Measurements from ENCODE around the gene EFHC2. TPM values are rescaled to one million over a fixed set of nuclear protein-coding genes. Genes with fewer than 3 reads are reported as not detected.
A peak's percentile ranks its signal among the peaks of the same experiment; 100 is the strongest.
"Not testable (repeated sequence)": the region's sequence is repeated elsewhere in the genome, so short reads cannot be mapped to it uniquely, and the experiment has no call there.

EFHC2 gene
- total and polyA plus RNA-seq, 4 donors, result 0.08 to 0.56 TPM; not detected in 2

DNA sequence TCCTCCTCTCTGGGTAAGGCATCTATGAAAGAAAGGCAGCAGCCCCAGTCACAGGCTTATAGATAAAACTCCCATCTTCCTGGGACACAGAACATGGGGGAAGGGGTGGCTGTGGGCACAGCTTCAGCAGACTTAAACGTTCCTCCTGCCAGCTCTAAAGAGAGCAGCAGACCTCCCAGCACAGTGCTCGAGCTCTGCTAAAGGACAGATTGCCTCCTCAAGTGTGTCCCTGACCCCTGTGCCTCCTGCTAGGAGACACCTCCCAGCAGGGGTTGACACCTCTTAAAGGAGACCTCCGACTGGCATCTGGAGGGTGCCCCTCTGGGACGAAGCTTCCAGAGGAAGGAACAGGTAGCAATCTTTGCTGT is 89.9 kb downstream of the EFHC2 start (continued):
- TF ChIP-seq, protein P1, sequence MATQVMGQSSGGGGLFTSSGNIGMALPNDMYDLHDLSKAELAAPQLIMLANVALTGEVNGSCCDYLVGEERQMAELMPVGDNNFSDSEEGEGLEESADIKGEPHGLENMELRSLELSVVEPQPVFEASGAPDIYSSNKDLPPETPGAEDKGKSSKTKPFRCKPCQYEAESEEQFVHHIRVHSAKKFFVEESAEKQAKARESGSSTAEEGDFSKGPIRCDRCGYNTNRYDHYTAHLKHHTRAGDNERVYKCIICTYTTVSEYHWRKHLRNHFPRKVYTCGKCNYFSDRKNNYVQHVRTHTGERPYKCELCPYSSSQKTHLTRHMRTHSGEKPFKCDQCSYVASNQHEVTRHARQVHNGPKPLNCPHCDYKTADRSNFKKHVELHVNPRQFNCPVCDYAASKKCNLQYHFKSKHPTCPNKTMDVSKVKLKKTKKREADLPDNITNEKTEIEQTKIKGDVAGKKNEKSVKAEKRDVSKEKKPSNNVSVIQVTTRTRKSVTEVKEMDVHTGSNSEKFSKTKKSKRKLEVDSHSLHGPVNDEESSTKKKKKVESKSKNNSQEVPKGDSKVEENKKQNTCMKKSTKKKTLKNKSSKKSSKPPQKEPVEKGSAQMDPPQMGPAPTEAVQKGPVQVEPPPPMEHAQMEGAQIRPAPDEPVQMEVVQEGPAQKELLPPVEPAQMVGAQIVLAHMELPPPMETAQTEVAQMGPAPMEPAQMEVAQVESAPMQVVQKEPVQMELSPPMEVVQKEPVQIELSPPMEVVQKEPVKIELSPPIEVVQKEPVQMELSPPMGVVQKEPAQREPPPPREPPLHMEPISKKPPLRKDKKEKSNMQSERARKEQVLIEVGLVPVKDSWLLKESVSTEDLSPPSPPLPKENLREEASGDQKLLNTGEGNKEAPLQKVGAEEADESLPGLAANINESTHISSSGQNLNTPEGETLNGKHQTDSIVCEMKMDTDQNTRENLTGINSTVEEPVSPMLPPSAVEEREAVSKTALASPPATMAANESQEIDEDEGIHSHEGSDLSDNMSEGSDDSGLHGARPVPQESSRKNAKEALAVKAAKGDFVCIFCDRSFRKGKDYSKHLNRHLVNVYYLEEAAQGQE (IDR thresholded peaks at IDR 0.05), result no peak
- no peak for TF ChIP-seq HNF4G (IDR thresholded peaks at IDR 0.05)
- no peak for TF ChIP-seq GABPA (IDR thresholded peaks at IDR 0.05 in 1 of 2, conservative IDR thresholded peaks at IDR 0.05 in 1 of 2)

DNA sequence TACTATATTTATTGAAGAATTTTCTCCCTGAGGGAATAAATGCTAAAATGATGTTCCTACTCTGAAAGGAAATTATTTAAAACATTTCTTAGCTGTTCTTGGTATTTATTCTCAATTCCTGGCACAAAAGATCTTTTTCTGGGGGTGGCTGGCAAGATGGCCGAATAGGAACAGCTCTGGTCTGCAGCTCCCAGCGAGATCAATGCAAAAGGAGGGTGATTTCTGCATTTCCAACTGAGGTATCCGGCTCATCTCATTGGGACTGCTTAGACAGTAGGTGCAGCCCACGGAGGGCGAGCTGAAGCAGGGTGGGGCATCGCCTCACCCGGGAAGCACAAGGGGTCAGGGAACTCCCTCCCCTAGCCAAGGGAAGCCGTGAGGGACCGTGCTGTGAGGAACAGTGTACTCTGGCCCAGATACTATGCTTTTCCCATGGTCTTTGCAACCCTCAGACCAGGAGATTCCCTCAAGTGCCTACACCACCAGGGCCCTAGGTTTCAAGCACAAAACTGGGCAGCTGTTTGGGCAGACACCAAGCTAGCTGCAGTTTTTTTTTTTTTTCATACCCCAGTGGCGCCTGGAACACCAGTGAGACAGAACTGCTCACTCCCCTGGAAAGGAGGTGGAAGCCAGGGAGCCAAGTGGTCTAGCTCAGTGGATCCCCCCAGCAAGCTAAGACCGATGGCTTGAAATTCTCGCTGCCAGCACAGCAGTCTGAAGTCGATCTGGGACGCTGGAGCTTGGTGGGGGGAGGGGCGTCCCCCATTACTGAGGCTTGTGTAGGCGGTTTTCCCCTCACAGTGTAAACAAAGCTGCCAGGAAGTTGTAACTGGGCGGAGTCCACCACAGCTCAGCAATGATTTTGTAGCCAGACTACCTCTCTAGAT is 90.5 kb downstream of the EFHC2 start:
- H3K9ac ChIP-seq (ENCODE audit: low read depth in 1 of 2, low read length in 2 of 2); H3K4me1 ChIP-seq (ENCODE audit: control insufficient read depth in 4 of 4, insufficient read depth in 4 of 4, low read length in 3 of 4); H3K27me3 ChIP-seq (ENCODE audit: control insufficient read depth in 4 of 4, insufficient read depth in 4 of 4, low read length in 3 of 4); H3K4me3 ChIP-seq (ENCODE audit: low read depth in 1 of 3, low read length in 3 of 3); H3K27ac ChIP-seq (ENCODE audit: low read depth in 1 of 2, low read length in 2 of 2); H3K36me3 ChIP-seq (ENCODE audit: control insufficient read depth in 4 of 4, insufficient read depth in 3 of 4, low read depth in 1 of 4, low read length in 3 of 4); H3K9me3 ChIP-seq (ENCODE audit: control insufficient read depth in 4 of 4, low read length in 3 of 4): not testable (repeated sequence)
- WGBS, result 34% methylated on average over 17 of the region's 17 CpGs
- peak; percentile 33 for DNase-seq (ENCODE audit: low spot score)

DNA sequence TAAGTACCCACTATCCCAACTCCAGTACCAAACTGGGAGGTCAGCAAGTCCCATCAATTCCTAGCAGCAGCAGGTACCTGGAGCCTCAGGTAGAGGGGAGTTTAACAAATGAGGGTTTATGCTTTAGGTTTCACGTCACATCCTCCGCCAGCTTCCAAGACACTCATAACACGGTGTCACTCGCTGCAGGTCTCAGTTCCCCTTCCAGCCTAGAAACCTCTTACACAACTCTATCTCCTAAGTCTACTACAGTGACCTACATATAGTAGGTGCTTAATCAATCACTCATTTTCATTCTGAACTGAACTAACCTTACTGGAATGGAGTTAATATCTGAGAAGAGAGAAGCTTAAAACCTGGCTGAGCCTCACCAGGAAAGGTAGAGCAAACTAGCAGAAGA is 96.0 kb downstream of the EFHC2 start:
- Histone ChIP-seq H3K9ac (ENCODE audit: low read depth in 1 of 2, low read length in 2 of 2) (no peak overlapping the region), H3K27ac (ENCODE audit: low read depth in 1 of 2, low read length in 2 of 2) (no peak overlapping the region), H3K27me3 (ENCODE audit: control insufficient read depth in 4 of 4, insufficient read depth in 4 of 4, low read length in 3 of 4) (no peaks in the 10 kb centered on the region), H3K36me3 (ENCODE audit: control insufficient read depth in 4 of 4, insufficient read depth in 3 of 4, low read depth in 1 of 4, low read length in 3 of 4) (no peaks in the 10 kb centered on the region), H3K4me1 (ENCODE audit: control insufficient read depth in 4 of 4, insufficient read depth in 4 of 4, low read length in 3 of 4) (no peaks in the 10 kb centered on the region), H3K4me3 (ENCODE audit: low read depth in 1 of 3, low read length in 3 of 3) (no peak overlapping the region), H3K9me3 (ENCODE audit: control insufficient read depth in 4 of 4, low read length in 3 of 4) (no peaks in the 10 kb centered on the region)
- TF ChIP-seq HNF4G (IDR thresholded peaks at IDR 0.05) (no peak), JUND (IDR thresholded peaks at IDR 0.05) (no peak), RAD21 (IDR thresholded peaks at IDR 0.05) (no peak), SP1 (IDR thresholded peaks at IDR 0.05) (no peak), RXRA (IDR thresholded peaks at IDR 0.05) (no peak), HNF4A (conservative IDR thresholded peaks at IDR 0.05) (no peak), FOXA2 (IDR thresholded peaks at IDR 0.05) (no peak), EGR1 (IDR thresholded peaks at IDR 0.05; ENCODE audit: low read depth in 2 of 2) (no peak), GABPA (IDR thresholded peaks at IDR 0.05 in 1 of 2, conservative IDR thresholded peaks at IDR 0.05 in 1 of 2) (no peak), NR2F2 (IDR thresholded peaks at IDR 0.05) (no peak), YY1 (IDR thresholded peaks at IDR 0.05) (no peak)
- TF ChIP-seq, protein P2, sequence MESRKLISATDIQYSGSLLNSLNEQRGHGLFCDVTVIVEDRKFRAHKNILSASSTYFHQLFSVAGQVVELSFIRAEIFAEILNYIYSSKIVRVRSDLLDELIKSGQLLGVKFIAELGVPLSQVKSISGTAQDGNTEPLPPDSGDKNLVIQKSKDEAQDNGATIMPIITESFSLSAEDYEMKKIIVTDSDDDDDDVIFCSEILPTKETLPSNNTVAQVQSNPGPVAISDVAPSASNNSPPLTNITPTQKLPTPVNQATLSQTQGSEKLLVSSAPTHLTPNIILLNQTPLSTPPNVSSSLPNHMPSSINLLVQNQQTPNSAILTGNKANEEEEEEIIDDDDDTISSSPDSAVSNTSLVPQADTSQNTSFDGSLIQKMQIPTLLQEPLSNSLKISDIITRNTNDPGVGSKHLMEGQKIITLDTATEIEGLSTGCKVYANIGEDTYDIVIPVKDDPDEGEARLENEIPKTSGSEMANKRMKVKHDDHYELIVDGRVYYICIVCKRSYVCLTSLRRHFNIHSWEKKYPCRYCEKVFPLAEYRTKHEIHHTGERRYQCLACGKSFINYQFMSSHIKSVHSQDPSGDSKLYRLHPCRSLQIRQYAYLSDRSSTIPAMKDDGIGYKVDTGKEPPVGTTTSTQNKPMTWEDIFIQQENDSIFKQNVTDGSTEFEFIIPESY (IDR thresholded peaks at IDR 0.05), result no peak
- TF ChIP-seq, protein P3, sequence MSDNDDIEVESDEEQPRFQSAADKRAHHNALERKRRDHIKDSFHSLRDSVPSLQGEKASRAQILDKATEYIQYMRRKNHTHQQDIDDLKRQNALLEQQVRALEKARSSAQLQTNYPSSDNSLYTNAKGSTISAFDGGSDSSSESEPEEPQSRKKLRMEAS (IDR thresholded peaks at IDR 0.05), result no peak
- TF ChIP-seq, protein P4, sequence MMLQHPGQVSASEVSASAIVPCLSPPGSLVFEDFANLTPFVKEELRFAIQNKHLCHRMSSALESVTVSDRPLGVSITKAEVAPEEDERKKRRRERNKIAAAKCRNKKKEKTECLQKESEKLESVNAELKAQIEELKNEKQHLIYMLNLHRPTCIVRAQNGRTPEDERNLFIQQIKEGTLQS (IDR thresholded peaks at IDR 0.05), result no peak
- TF ChIP-seq, protein P5, sequence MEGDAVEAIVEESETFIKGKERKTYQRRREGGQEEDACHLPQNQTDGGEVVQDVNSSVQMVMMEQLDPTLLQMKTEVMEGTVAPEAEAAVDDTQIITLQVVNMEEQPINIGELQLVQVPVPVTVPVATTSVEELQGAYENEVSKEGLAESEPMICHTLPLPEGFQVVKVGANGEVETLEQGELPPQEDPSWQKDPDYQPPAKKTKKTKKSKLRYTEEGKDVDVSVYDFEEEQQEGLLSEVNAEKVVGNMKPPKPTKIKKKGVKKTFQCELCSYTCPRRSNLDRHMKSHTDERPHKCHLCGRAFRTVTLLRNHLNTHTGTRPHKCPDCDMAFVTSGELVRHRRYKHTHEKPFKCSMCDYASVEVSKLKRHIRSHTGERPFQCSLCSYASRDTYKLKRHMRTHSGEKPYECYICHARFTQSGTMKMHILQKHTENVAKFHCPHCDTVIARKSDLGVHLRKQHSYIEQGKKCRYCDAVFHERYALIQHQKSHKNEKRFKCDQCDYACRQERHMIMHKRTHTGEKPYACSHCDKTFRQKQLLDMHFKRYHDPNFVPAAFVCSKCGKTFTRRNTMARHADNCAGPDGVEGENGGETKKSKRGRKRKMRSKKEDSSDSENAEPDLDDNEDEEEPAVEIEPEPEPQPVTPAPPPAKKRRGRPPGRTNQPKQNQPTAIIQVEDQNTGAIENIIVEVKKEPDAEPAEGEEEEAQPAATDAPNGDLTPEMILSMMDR (IDR thresholded peaks at IDR 0.05; ENCODE audit: low read depth, low read length, missing input control), result no peak
- DNase-seq (ENCODE audit: low spot score), result no peak
- 92% methylated on average over 4 of the region's 4 CpGs for WGBS

All from liver (tissue), 9 donors.